RWPE1 (cell line): ENCODE results near the gene CSAD.

Experiments used
- CTCF ChIA-PET: fragments of 350-600 bp; sonication (Branson Sonifier 250); formaldehyde crosslinking; extraction: SDS; loops from one replicate; lab custom pipeline; 2021; lab: Yijun Ruan, JAX
- POLR2A ChIA-PET: fragments of 400-600 bp; formaldehyde crosslinking; extraction: SDS; loops from one replicate; lab custom pipeline; 2020; ENCODE audit warnings: antibody characterized with exemption; ENCODE audit not compliant: low non-redundant PET; lab: Yijun Ruan, JAX
- DNase-seq: peaks from one replicate; pipeline ENCODE4 v3.0.0; 2012; ENCODE audit warnings: low spot score
- H3K27ac ChIP-seq: fragments of 450-650 bp; 2 replicates; pipeline ENCODE4 v1.5.1; 2017
- TF ChIP-seq, protein P1 (sequence below): fragments of 450-650 bp; conservative IDR thresholded peaks from 2 replicates; pipeline ENCODE4 v1.5.1; 2017; ENCODE audit warnings: low read depth, mild to moderate bottlenecking

Gene CSAD

DNA sequence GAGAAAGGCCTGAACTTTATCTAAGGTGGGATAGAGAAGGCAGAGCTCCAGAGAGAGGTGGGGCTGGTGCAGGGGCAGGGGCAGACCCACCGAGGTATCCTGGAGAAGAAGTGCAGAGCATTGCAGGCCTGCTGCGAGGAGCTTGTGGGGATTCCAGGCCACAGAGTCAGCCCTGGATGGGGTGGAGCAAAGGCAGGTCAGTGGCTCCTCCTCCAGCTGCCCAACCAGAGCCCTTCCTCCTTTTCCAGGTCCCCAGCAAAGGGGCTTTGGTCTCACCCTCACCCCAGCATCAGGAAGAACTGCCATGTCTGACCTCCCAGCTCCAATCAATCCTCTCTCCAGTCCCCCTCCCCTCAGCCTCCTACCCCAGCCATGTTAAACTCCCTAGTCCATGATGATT is 20.1 kb downstream of the CSAD start:
- ChIA-PET CTCF (interaction anchor here (0.6 to 1.4 kb wide), 6 partner anchors 14 to 161 kb away, joined by 3 to 5 read pairs (median 4); partner anchors contain the start of gene AAAS), POLR2A (interaction anchor here (0.6 kb wide), 1 partner anchor 34 kb away, joined by 4 read pairs; no protein-coding TSS in a partner anchor)
- no peak for DNase-seq
- H3K27ac ChIP-seq = no peak overlapping the region; the same call in 1 of the 2 replicates
- TF ChIP-seq, protein P1, sequence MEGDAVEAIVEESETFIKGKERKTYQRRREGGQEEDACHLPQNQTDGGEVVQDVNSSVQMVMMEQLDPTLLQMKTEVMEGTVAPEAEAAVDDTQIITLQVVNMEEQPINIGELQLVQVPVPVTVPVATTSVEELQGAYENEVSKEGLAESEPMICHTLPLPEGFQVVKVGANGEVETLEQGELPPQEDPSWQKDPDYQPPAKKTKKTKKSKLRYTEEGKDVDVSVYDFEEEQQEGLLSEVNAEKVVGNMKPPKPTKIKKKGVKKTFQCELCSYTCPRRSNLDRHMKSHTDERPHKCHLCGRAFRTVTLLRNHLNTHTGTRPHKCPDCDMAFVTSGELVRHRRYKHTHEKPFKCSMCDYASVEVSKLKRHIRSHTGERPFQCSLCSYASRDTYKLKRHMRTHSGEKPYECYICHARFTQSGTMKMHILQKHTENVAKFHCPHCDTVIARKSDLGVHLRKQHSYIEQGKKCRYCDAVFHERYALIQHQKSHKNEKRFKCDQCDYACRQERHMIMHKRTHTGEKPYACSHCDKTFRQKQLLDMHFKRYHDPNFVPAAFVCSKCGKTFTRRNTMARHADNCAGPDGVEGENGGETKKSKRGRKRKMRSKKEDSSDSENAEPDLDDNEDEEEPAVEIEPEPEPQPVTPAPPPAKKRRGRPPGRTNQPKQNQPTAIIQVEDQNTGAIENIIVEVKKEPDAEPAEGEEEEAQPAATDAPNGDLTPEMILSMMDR = no peak

DNA sequence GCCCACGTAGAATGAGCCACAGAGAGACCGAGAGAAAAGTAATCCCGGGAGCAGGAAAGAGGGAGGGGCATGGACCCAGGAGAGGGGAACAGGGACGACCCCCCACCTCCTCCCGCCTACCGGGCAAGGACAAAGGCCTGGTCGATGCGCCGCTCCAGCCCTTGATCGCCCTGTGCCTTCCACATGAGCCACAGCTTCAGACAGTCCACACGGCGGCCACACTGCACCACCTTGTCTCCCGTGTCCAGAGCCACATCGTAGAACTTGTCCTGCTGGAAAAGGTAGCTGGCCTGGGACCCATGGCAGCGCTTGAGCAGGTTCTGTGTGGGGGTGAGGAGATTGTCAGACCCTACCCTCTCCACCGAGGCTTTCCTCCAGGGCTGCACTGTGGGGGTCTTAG is 20.7 kb downstream of the CSAD start:
- DNase-seq = no peak
- POLR2A ChIA-PET = no interaction called here
- TF ChIP-seq, protein P1 = no peak
- H3K27ac ChIP-seq = peak overlapping the region; percentile 2; the same call in 1 of the 2 replicates
- CTCF ChIA-PET = interaction anchor here (0.9 to 1.4 kb wide), 7 partner anchors 14 to 161 kb away, joined by 3 to 5 read pairs (median 4); partner anchors contain the start of gene AAAS

GRCh38 chr12:53159195-53159839 is 21.4 kb downstream of the CSAD start:
- POLR2A ChIA-PET = no interaction called here
- CTCF ChIA-PET = interaction anchor here (0.7 to 1.4 kb wide), 8 partner anchors 15 to 162 kb away, joined by 3 to 5 read pairs (median 4); partner anchors contain the start of gene AAAS
- TF ChIP-seq, protein P1 = peak; percentile 87
- H3K27ac ChIP-seq = peak overlapping the region; percentile 2; the same call in 1 of the 2 replicates
- DNase-seq = peak; percentile 73

DNA sequence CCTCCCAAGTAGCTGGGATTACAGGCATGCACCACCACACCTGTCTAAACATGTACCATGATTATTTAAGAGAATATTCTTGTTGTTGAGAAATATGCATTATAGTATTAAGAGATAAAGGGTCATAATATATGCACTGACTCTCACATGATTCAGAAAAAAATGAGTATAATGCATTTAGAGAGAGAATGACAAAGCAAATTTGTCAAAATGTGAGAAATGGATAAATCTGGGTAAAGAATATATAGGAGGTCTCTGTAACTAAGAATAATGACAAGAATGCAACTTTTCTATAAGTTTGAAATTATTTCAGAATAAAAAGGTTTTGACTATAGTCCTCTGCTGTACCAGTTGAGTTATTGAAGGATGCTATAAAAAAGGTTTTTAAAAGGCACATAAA is 28.3 kb downstream of the CSAD start:
- CTCF ChIA-PET = interaction anchor here (0.6 kb wide), 1 partner anchor 21 kb away, joined by 3 read pairs; no protein-coding TSS in a partner anchor

GRCh38 chr12:53151039-53151438 is 29.7 kb downstream of the CSAD start:
- ChIA-PET POLR2A (no interaction called here), CTCF (no interaction called here)
- TF ChIP-seq, protein P1 = no peak
- no peak for DNase-seq
- H3K27ac ChIP-seq = no peak overlapping the region

More for the DNA sequence above, 28.3 kb downstream of the CSAD start:
- TF ChIP-seq, protein P1 = no peak
- POLR2A ChIA-PET = no interaction called here
- H3K27ac ChIP-seq = no peak overlapping the region
- DNase-seq = no peak

- H3K27ac ChIP-seq = no peak overlapping the region
- DNase-seq = no peak
- CTCF ChIA-PET = no interaction called here
- TF ChIP-seq, protein P1 = no peak
- POLR2A ChIA-PET = no interaction called here
Observed at GRCh38 chr12:53147653-53148052, 33.1 kb downstream of the CSAD start.
